Muscle layer of colon (tissue), 2 donors: ENCODE measurements around the gene ALDH5A1.

Experiments used
- H3K27ac ChIP-seq: one replicate; pipeline ENCODE4 v1.7.0; 2013; ENCODE audit warnings: low read depth, mild to moderate bottlenecking, low read length, moderate library complexity
- H3K27me3 ChIP-seq, 2 donors: one replicate each; pipeline ENCODE4 v1.7.0; 2013; ENCODE audit warnings: low read length in 2 of 2, mild to moderate bottlenecking in 2 of 2; ENCODE audit not compliant: insufficient read depth in 2 of 2, control insufficient read depth in 1 of 2
- H3K36me3 ChIP-seq: one replicate; pipeline ENCODE4 v1.7.0; 2013; ENCODE audit warnings: mild to moderate bottlenecking, low read length; ENCODE audit not compliant: insufficient read depth
- H3K4me1 ChIP-seq: one replicate; pipeline ENCODE4 v1.7.0; 2013; ENCODE audit warnings: mild to moderate bottlenecking, low read length; ENCODE audit not compliant: insufficient read depth
- H3K4me3 ChIP-seq, 2 donors: one replicate each; pipeline ENCODE4 v1.7.0; 2013; ENCODE audit warnings: low read length in 2 of 2, low read depth in 1 of 2, mild to moderate bottlenecking in 1 of 2, moderate library complexity in 1 of 2
- H3K9ac ChIP-seq: one replicate; pipeline ENCODE4 v1.7.0; 2013; ENCODE audit warnings: low read length
- H3K9me3 ChIP-seq: one replicate; pipeline ENCODE4 v1.7.0; 2013; ENCODE audit warnings: mild to moderate bottlenecking, low read length
- donor health status: abdominal sarcoma.
- donor health status: Adenocarcinoma of cecum.

ALDH5A1 gene

DNA sequence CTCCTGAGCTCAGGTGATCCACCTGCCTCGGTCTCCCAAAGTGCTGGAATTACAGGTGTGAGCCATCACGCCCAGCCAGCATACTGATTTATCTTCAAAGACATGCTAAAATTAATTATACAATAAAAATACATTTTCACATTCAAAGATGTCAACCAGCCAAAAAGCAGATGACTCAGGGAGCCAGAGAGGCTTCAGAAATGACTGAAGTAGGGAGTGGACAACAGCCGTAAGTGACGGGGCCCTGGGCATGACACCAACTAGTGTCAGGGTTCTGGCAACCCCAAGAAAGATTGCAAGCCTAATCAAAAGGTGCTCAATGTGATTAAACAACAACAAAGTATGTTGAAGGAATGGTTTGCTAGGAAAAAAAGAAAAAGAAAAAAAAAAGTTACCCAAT is 33.8 kb upstream of the ALDH5A1 start:
- Histone ChIP-seq H3K4me3 (no peak overlapping the region), H3K9me3 (no peaks in the 10 kb centered on the region), H3K36me3 (no peaks in the 10 kb centered on the region), H3K9ac (no peak overlapping the region), H3K4me1 (no peaks in the 10 kb centered on the region), H3K27me3 (no peaks in the 10 kb centered on the region), H3K27ac (no peak overlapping the region)

DNA sequence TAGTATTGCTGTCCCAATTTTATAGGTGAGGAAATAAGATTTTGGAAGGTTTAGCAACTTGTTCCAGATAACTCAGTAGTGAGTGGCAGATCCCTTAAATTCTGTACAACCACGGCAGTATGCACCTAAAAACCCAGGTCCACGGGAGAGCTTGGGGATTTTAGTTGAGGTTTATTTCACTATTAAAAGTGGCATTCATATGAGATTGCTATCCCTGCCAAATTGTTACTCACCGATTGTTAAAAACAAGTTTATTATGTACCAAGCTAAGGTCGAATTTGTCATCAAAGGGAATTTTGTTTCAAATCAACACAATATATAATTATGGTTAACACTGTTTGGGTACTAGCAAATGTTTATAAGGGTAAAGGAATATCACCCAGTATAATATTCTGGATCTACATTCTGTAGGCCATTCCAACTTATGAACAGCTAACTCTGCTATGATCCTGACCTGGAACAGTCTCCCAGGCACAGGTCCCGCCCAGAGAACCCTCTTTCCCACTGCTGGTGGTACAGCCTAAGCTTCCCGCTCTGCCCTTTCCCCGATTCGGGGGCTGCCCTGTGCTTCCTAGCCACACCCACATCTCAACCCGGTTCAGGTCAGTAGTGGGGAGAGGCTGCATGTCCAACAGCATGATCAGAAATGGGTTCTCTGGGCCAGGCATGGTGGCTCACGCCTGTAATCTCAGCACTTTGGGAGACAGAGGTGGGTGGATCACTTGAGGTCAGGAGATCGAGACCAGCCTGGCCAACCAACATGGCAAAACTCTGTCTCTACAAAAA is 30.3 kb upstream of the ALDH5A1 start:
- no peaks in the 10 kb centered on the region for H3K36me3 ChIP-seq
- H3K27me3 ChIP-seq, result no peaks in the 10 kb centered on the region
- H3K9me3 ChIP-seq, result no peaks in the 10 kb centered on the region
- no peak overlapping the region for H3K27ac ChIP-seq
- H3K4me1 ChIP-seq, result no peaks in the 10 kb centered on the region
- H3K9ac ChIP-seq, result no peak overlapping the region
- H3K4me3 ChIP-seq, result no peak overlapping the region

DNA sequence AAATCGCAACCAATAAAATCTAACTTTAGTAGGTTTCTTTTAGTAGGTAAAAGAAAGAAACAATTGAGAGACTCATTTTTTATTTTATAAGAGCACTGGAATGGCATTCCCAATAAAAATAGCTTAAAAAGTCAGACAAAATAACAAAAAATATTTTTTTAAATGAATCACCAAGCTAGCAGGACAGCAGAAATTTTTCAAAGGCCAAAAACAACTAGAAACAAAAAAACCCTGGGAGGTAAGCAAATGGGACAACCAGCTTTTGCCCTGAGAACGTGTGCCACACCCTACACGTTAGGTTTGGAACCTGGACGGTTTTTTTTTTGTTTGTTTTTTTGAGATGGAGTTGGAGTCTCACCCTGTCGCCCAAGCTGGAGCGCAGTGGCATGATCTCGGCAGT is 25.0 kb upstream of the ALDH5A1 start:
- no peak overlapping the region for H3K4me3 ChIP-seq
- no peaks in the 10 kb centered on the region for H3K36me3 ChIP-seq
- H3K27ac ChIP-seq, result no peak overlapping the region

DNA sequence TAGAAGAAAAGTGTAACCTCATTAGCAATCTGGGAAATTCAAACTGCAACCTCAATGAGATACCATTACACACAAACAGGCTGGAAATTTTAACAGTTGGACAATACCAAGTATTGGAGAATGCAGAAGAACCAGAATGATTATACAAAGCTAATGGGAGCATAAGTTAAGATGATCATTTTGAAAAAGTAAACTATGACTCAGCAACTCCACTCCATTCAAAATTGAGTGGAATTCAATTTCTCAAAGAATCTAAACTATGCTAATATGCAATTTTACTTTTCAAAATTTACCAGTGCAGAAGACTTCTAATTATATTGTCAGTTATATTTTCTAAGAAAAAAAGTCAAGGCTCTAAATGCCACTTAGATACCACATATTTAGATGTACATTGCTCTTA is 22.6 kb upstream of the ALDH5A1 start:
- Histone ChIP-seq H3K9ac (no peak overlapping the region), H3K9me3 (no peaks in the 10 kb centered on the region), H3K27ac (no peak overlapping the region), H3K4me3 (no peak overlapping the region), H3K36me3 (no peaks in the 10 kb centered on the region), H3K4me1 (no peaks in the 10 kb centered on the region), H3K27me3 (no peaks in the 10 kb centered on the region)

More for the DNA sequence above, 25.0 kb upstream of the ALDH5A1 start:
- Histone ChIP-seq H3K4me1 (no peaks in the 10 kb centered on the region), H3K9me3 (no peaks in the 10 kb centered on the region), H3K9ac (no peak overlapping the region), H3K27me3 (no peaks in the 10 kb centered on the region)

DNA sequence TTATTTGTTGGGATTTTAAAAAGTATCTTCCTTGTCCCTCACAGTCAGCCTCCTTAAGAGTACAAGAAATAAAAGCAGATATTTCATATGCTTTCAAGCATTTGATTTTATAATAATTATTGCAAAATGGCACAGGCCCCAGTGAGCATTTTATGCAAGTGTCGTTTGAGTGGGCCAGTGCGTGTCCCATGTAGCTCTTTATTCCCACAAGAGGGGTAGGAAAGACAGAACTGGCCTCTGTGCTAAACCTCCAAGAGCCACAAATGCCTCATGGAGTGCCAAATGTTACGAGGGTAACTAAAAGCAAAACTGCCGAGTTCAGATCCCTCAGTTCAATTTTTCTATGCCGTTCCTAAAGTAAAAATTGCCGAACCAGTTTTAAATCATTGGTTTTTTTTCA is 18.1 kb upstream of the ALDH5A1 start:
- H3K27me3 ChIP-seq, result no peaks in the 10 kb centered on the region

DNA sequence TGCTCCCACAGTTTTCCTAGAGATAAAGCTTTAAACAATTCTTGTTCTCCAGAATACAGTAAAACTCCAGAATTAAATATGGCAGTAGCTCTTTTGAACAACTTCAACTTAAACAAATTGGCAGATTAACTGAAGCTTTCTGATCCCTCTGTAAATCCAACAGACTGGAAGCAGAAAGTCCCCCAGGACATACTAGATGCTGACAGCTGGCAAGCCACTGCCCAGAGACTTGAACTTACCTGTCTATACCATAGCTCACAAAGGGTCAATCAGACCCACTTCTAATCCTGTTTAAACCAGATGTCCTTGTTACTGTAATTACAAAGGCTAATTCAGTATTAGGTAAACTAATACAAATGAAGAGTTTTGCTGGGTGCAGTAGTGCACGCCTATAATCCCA is 17.7 kb upstream of the ALDH5A1 start:
- Histone ChIP-seq H3K4me3 (no peak overlapping the region), H3K36me3 (no peaks in the 10 kb centered on the region), H3K9ac (no peak overlapping the region), H3K9me3 (no peaks in the 10 kb centered on the region), H3K4me1 (no peaks in the 10 kb centered on the region), H3K27me3 (no peaks in the 10 kb centered on the region), H3K27ac (no peak overlapping the region)

More for the DNA sequence above, 18.1 kb upstream of the ALDH5A1 start:
- H3K9ac ChIP-seq, result no peak overlapping the region
- no peaks in the 10 kb centered on the region for H3K36me3 ChIP-seq
- H3K4me3 ChIP-seq, result no peak overlapping the region
- H3K4me1 ChIP-seq, result no peaks in the 10 kb centered on the region
- no peak overlapping the region for H3K27ac ChIP-seq
- H3K9me3 ChIP-seq, result no peaks in the 10 kb centered on the region

DNA sequence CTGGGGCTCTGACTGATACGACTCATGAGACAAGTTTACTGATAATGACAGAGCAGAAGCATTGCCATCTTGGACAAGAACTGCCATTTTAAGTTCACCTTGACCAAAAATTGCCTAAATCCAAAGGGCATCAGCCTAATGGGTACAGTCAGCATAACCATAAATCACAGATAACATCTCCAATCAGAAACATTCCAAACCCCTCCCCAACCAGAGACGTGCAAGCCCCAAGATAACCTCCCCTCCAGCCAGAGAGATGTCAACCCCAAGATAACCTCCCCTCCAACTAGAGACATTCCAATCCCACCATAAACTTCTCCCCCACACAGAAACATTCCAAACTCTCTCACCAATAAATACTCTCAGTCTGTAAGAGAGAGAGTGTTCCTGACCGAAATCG is 15.9 kb upstream of the ALDH5A1 start:
- no peak overlapping the region for H3K4me3 ChIP-seq
- no peak overlapping the region for H3K9ac ChIP-seq

DNA sequence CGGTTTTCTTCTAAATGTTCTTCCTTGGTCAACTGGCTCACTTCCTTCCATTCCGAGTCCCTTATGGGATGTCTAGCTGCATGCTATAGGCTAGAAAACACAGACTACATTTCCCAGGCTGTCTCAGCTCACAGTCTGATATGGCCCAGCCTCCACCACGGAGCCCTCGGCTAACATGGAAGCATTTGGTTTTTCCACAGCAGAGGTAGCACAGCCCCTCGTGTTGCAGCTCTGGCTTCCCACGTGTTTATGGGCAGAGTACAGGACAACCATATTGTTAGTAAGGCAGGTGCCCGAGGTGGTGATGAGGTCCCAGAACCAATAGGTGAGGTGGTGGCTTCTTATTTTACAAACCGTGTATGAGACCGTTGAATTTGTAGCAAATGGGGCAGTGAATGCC is 14.1 kb upstream of the ALDH5A1 start:
- Histone ChIP-seq H3K4me1 (no peaks in the 10 kb centered on the region), H3K36me3 (no peaks in the 10 kb centered on the region), H3K9ac (no peak overlapping the region), H3K9me3 (no peaks in the 10 kb centered on the region), H3K27me3 (no peaks in the 10 kb centered on the region), H3K27ac (no peak overlapping the region), H3K4me3 (no peak overlapping the region)

More for the DNA sequence above, 15.9 kb upstream of the ALDH5A1 start:
- Histone ChIP-seq H3K36me3 (no peaks in the 10 kb centered on the region), H3K4me1 (no peaks in the 10 kb centered on the region), H3K27ac (no peak overlapping the region), H3K27me3 (no peaks in the 10 kb centered on the region), H3K9me3 (no peaks in the 10 kb centered on the region)

DNA sequence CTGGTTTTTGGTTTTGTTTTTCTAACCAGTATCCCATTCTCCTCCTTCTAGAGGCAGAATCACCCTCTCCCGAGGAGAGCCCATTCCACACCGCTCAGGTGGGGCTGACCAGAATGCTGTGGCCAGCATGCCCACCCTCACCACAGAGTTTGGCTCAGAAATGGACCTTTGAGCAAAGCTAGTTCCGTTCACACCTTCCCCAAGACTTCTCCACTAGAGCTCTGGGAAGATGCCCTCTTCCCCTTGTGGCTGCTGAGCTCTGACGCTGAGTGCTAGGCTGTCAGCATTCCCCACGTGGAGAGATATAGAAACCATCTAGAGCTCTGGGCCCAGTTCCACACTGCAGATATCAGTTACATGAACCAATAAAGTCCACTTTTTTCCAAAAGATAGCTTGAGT is 13.3 kb upstream of the ALDH5A1 start:
- Histone ChIP-seq H3K4me3 (no peak overlapping the region), H3K9ac (no peak overlapping the region), H3K9me3 (no peaks in the 10 kb centered on the region), H3K4me1 (no peaks in the 10 kb centered on the region), H3K27ac (no peak overlapping the region), H3K36me3 (no peaks in the 10 kb centered on the region), H3K27me3 (no peaks in the 10 kb centered on the region)

DNA sequence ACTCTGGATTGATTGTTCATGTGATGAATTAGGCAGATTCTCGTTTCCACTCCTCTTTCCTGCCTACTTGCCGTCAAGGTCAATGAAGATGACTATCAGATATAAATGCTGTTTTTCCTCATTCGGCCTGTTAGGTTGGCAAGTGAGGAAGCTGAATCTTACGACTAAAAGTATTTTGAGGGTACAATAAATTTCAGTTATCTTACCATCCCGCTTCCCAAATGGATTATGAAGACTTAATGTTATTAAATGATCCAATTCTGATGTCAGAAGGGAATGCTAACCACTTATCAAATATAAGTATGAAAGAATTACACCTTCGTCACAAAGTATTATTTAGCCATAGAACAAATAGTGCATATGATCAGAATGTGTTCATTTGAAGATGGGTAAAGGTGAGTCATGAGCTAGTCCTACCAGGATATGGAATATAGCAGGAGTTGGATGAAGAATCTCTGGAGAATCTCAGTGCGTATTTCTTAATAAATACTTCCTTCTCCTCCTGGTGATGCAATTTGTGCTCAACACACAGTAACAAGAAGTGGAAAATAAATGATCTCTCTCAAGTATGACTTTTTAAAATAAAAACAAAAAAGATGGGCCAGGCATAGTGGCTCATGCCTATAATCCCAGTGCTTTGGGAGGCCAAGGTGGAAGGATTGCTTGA is 10.0 kb upstream of the ALDH5A1 start:
- Histone ChIP-seq H3K4me3 (no peak overlapping the region), H3K27me3 (no peaks in the 10 kb centered on the region), H3K4me1 (no peaks in the 10 kb centered on the region), H3K9me3 (no peaks in the 10 kb centered on the region), H3K9ac (no peak overlapping the region), H3K27ac (no peak overlapping the region), H3K36me3 (no peaks in the 10 kb centered on the region)

DNA sequence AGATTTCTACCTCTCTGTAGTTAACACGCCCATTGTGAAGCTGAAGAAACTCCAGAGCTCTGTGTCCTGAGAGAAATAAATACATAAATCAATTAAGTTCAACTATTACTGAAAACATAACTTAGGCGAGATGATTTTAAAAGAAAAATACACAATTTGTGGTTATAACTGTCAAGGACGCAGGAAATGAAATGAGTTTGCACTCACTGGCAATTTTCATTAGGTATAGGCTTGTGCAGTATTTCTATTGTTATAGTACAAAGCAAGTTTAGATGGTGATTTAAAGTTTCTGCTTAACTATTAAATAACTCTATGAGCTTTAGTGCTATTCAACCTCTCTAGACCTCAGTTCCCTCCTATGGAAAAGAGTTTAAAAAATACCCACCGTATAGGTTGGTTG is 8.7 kb upstream of the ALDH5A1 start:
- Histone ChIP-seq H3K36me3 (no peaks in the 10 kb centered on the region), H3K9ac (no peak overlapping the region), H3K27me3 (no peaks in the 10 kb centered on the region), H3K4me3 (no peak overlapping the region), H3K9me3 (no peaks in the 10 kb centered on the region), H3K4me1 (no peaks in the 10 kb centered on the region), H3K27ac (no peak overlapping the region)

DNA sequence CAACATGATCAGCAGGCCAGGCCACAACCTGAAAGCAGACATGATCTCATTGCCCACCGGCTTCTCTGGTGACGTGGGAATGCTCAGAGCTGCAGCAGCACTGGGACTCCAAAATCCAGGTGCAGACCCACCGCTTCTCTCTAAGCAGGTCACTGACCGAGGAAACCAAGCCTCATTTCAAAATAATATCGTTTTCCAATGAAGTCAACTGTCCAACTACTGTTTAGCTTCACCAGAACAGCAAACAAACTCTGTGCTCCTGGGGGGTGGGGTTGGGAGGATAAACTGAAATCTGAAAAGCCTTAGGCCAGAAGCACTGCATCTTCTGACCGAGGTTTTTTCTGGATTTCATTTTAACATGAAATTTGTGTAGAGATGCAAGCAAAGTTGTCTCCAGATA is 5.3 kb upstream of the ALDH5A1 start, which contains the start of gene GPLD1:
GPLD1 (minus strand) TSS at position 109 of the 400 bp plus-strand sequence; CDS start at position 42, 67 bp downstream.
- Histone ChIP-seq H3K36me3 (no peaks in the 10 kb centered on the region), H3K9me3 (no peaks in the 10 kb centered on the region), H3K9ac (no peak within 1 kb of the TSS), H3K4me3 (no peak within 1 kb of the TSS), H3K4me1 (peaks cover 6% of the 10 kb centered on the region), H3K27me3 (no peaks in the 10 kb centered on the region), H3K27ac (no peak within 1 kb of the TSS)
